ENCODE data around the gene ZNF212.

GRCh38 chr7:149289262-149289661, 49.8 kb downstream of the ZNF212 start:
- TF ChIP-seq CTCF (IDR thresholded peaks at IDR 0.05; ENCODE audit: extremely low read depth in 1 of 2, insufficient read depth in 1 of 2, low read depth in 1 of 2, low read length in 2 of 2) = no peak
- TF ChIP-seq POLR2AphosphoS5 (IDR thresholded peaks at IDR 0.05; ENCODE audit: insufficient read depth, low read depth, low read length) = no peak
- TF ChIP-seq POLR2A (IDR thresholded peaks at IDR 0.05; ENCODE audit: low read depth, low read length) = no peak
- TF ChIP-seq MAX (IDR thresholded peaks at IDR 0.05; ENCODE audit: insufficient read depth, insufficient read length) = no peak
- TF ChIP-seq EZH2 (IDR thresholded peaks at IDR 0.05; ENCODE audit: borderline replicate concordance, low read depth, low read length, severe bottlenecking) = no peak
